IMR-90 (cell line): Measurements from ENCODE around the gene MYNN. TPM values are rescaled to one million over a fixed set of nuclear protein-coding genes. Genes with fewer than 3 reads are reported as not detected.

ENCODE experiments used
- ATAC-seq: fragments of 200-7000 bp; cut with Tn5 transposase; 2 replicates; pipeline ENCODE4 v1.9.1; 2020; ENCODE audit warnings: low read depth, mild to moderate bottlenecking, moderate library complexity
- BruUV-seq: library from RNA; stranded (reverse); fragments of 400-500 nt; replicated peaks from 2 replicates; lab custom pipeline; 2021; lab: Mats Ljungman, UMichigan
- CTCF ChIA-PET: fragments of 300-600 bp; formaldehyde crosslinking; extraction: SDS; loops from one replicate; lab custom pipeline; 2021; ENCODE audit warnings: antibody characterized with exemption; lab: Yijun Ruan, JAX
- POLR2A ChIA-PET: fragments of 300-600 bp; sonication (Branson Sonifier 250); formaldehyde crosslinking; loops from one replicate; lab custom pipeline; 2022; ENCODE audit warnings: antibody characterized with exemption; ENCODE audit not compliant: unreplicated experiment; lab: Charles Lee
- DNase-seq: peaks from one replicate; pipeline ENCODE4 v3.0.0; 2013
- H2AFZ ChIP-seq: replicated peaks from 2 replicates; pipeline ENCODE3; 2013; ENCODE audit warnings: low read length, mild to moderate bottlenecking; ENCODE audit not compliant: poor library complexity
- H2AK5ac ChIP-seq: 2 replicates; pipeline ENCODE4 v1.6.1; 2013; ENCODE audit warnings: low read depth, low read length, inconsistent platforms
- H2AK9ac ChIP-seq: replicated peaks from 2 replicates; pipeline ENCODE3; 2013; ENCODE audit warnings: mild to moderate bottlenecking, low read depth, low read length, moderate library complexity; ENCODE audit not compliant: poor library complexity
- H2BK120ac ChIP-seq: 2 replicates; pipeline ENCODE4 v1.6.1; 2013; ENCODE audit warnings: low read depth, low read length, inconsistent platforms
- H2BK15ac ChIP-seq: 3 replicates; pipeline ENCODE4 v1.6.1; 2013; ENCODE audit warnings: low read depth, low read length, inconsistent platforms
- H2BK20ac ChIP-seq: 2 replicates; pipeline ENCODE4 v1.6.1; 2013; ENCODE audit warnings: low read depth, mild to moderate bottlenecking, inconsistent platforms, low read length, moderate library complexity
- H2BK5ac ChIP-seq: 2 replicates; pipeline ENCODE4 v1.6.1; 2013; ENCODE audit warnings: mild to moderate bottlenecking, low read depth, low read length, inconsistent platforms; ENCODE audit not compliant: poor library complexity, severe bottlenecking
- H3K14ac ChIP-seq: replicated peaks from 2 replicates; pipeline ENCODE4 v1.6.1; 2013; ENCODE audit warnings: low read depth, low read length, inconsistent platforms
- H3K18ac ChIP-seq: 2 replicates; pipeline ENCODE4 v1.6.1; 2013; ENCODE audit warnings: low read depth, low read length, control low read depth
- H3K23ac ChIP-seq: 2 replicates; pipeline ENCODE4 v1.6.1; 2013; ENCODE audit warnings: low read depth, low read length, inconsistent platforms
- H3K27ac ChIP-seq: 2 replicates; pipeline ENCODE4 v1.5.1; 2013; ENCODE audit warnings: mild to moderate bottlenecking, control low read depth, low read length; ENCODE audit not compliant: insufficient read depth
- H3K27me3 ChIP-seq: 2 replicates; pipeline ENCODE4 v1.6.1; 2013; ENCODE audit warnings: low read length; ENCODE audit not compliant: control insufficient read depth, insufficient read depth
- H3K36me3 ChIP-seq: 2 replicates; pipeline ENCODE4 v1.6.1; 2013; ENCODE audit warnings: low read length, mixed read lengths; ENCODE audit not compliant: control insufficient read depth, insufficient read depth
- H3K4ac ChIP-seq: 2 replicates; pipeline ENCODE4 v1.6.1; 2013; ENCODE audit warnings: low read depth, low read length, inconsistent platforms
- H3K4me1 ChIP-seq: 2 replicates; pipeline ENCODE4 v1.6.1; 2013; ENCODE audit warnings: low read length, mixed read lengths; ENCODE audit not compliant: control insufficient read depth, insufficient read depth
- H3K4me2 ChIP-seq: 2 replicates; pipeline ENCODE4 v1.6.1; 2013; ENCODE audit warnings: low read depth, mild to moderate bottlenecking, control low read depth, low read length, moderate library complexity
- H3K4me3 ChIP-seq: 2 replicates; pipeline ENCODE4 v1.5.1; 2013; ENCODE audit warnings: low read depth, mild to moderate bottlenecking, control low read depth, low read length, moderate library complexity; ENCODE audit not compliant: insufficient read depth
- H3K56ac ChIP-seq: 2 replicates; pipeline ENCODE4 v1.6.1; 2013; ENCODE audit warnings: low read length, inconsistent platforms; ENCODE audit not compliant: insufficient read depth; ENCODE audit errors: extremely low read depth
- H3K79me1 ChIP-seq, 2 experiments: 2 replicates each; pipeline ENCODE4 v1.6.1; 2013; ENCODE audit warnings: low read length in 2 of 2, inconsistent platforms in 1 of 2, low read depth in 1 of 2
- H3K9ac ChIP-seq: 2 replicates; pipeline ENCODE4 v1.6.1; 2013; ENCODE audit warnings: low read depth, low read length, control low read depth
- H3K9me1 ChIP-seq: 2 replicates; pipeline ENCODE4 v1.6.1; 2013; ENCODE audit warnings: low read length, inconsistent platforms; ENCODE audit not compliant: insufficient read depth
- H3K9me3 ChIP-seq: 2 replicates; pipeline ENCODE4 v1.6.1; 2013; ENCODE audit warnings: low read length; ENCODE audit not compliant: control insufficient read depth, insufficient read depth
- H4K20me1 ChIP-seq: 2 replicates; pipeline ENCODE4 v1.6.1; 2013; ENCODE audit warnings: low read length, inconsistent platforms; ENCODE audit not compliant: insufficient read depth
- H4K5ac ChIP-seq: 2 replicates; pipeline ENCODE4 v1.6.1; 2013; ENCODE audit warnings: mild to moderate bottlenecking, low read depth, low read length, control low read depth
- H4K8ac ChIP-seq, 2 experiments: 2 replicates each; pipeline ENCODE4 v1.6.1; 2013; ENCODE audit warnings: low read depth in 2 of 2, low read length in 2 of 2, control low read depth in 1 of 2, inconsistent platforms in 1 of 2
- H4K91ac ChIP-seq: 2 replicates; pipeline ENCODE4 v1.6.1; 2013; ENCODE audit warnings: low read depth, low read length, inconsistent platforms; ENCODE audit not compliant: insufficient read depth
- BHLHE40 ChIP-seq: fragments of 150-350 bp; IDR thresholded peaks from 2 replicates; pipeline ENCODE4 v1.6.1; 2016; ENCODE audit warnings: mild to moderate bottlenecking, low read depth, low read length
- CHD1 ChIP-seq: IDR thresholded peaks from 2 replicates; pipeline ENCODE4 v1.6.1; 2012; ENCODE audit warnings: low read depth, low read length, improper control_type of control experiment
- FOS ChIP-seq: fragments of 150-350 bp; IDR thresholded peaks from 2 replicates; pipeline ENCODE4 v1.6.1; 2016; ENCODE audit warnings: low read depth, low read length
- MAFK ChIP-seq: IDR thresholded peaks from 2 replicates; pipeline ENCODE4 v1.6.1; 2012; ENCODE audit warnings: low read depth, low read length, improper control_type of control experiment
- MAZ ChIP-seq: IDR thresholded peaks from 2 replicates; pipeline ENCODE4 v1.6.1; 2012; ENCODE audit warnings: low read depth, mild to moderate bottlenecking, low read length, improper control_type of control experiment, moderate library complexity, borderline replicate concordance
- MXI1 ChIP-seq: IDR thresholded peaks from 2 replicates; pipeline ENCODE4 v1.6.1; 2012; ENCODE audit warnings: low read depth, mild to moderate bottlenecking, low read length, moderate library complexity, borderline replicate concordance
- RAD21 ChIP-seq: IDR thresholded peaks from 2 replicates; pipeline ENCODE4 v1.6.1; 2012; ENCODE audit warnings: low read length, improper control_type of control experiment
- RCOR1 ChIP-seq: IDR thresholded peaks from 2 replicates; pipeline ENCODE4 v1.6.1; 2012; ENCODE audit warnings: mild to moderate bottlenecking, low read length, improper control_type of control experiment; ENCODE audit not compliant: insufficient replicate concordance
- RFX5 ChIP-seq: IDR thresholded peaks from 2 replicates; pipeline ENCODE4 v1.8.0; 2012; ENCODE audit warnings: low read depth, mild to moderate bottlenecking, low read length, moderate library complexity
- SMC3 ChIP-seq: fragments of 150-350 bp; IDR thresholded peaks from 2 replicates; pipeline ENCODE4 v1.6.1; 2016; ENCODE audit warnings: low read depth, mild to moderate bottlenecking, antibody characterized with exemption, low read length, moderate library complexity
- WGBS, 2 experiments: methylation state at CpG; one replicate each; pipeline versions ENCODE4 v1.1.5 to v1.1.7; 2013; ENCODE audit warnings: missing lambda C conversion rate in 2 of 2; ENCODE audit not compliant: insufficient read length in 1 of 2; ENCODE audit errors: extremely low coverage in 2 of 2; 5-methylcytosine and 5-hydroxymethylcytosine counted together
- dilution Hi-C: fragments of 300-500 bp; cut with HindIII; formaldehyde crosslinking; loops from one replicate; pipeline ENCODE4 v1.14.3; 2018; ENCODE audit warnings: low sequenced_read_pairs; ENCODE audit not compliant: unreplicated experiment
- in situ Hi-C: fragments of 300-500 bp; cut with MboI; formaldehyde crosslinking; loops from 3 replicates; pipeline ENCODE4 v1.14.3; 2019; ENCODE audit warnings: low sequenced_read_pairs, inconsistent platforms, mixed read lengths
- intact Hi-C: fragments of 100-400 bp; cut with micrococcal nuclease; formaldehyde crosslinking; loops from 2 replicates; pipeline ENCODE4 v1.10.0; 2022
- polyA plus RNA-seq, 3 experiments: library from polyadenylated mRNA; depleted of rRNA; stranded (reverse); fragments of >200 nt; gene quantifications; 2 replicates each; pipeline ENCODE4 v1.2.3, GENCODE V29; 2012; ENCODE audit warnings: low replicate concordance in 1 of 3
- total RNA-seq: library from RNA; depleted of rRNA; stranded (reverse); fragments of >200 nt; gene quantifications from 2 replicates; pipeline ENCODE4 v1.2.3, GENCODE V29; 2012
- TF ChIP-seq, protein P1 (sequence below): conservative IDR thresholded peaks from 2 replicates; pipeline ENCODE4 v1.5.1; 2012; ENCODE audit warnings: mild to moderate bottlenecking, low read depth, low read length, improper control_type of control experiment
- TF ChIP-seq, protein P2 (sequence below): fragments of 150-350 bp; IDR thresholded peaks from 2 replicates; pipeline ENCODE4 v1.6.1; 2017; ENCODE audit warnings: mild to moderate bottlenecking, antibody characterized with exemption, low read length, low read depth

MYNN gene
- total and polyA plus RNA-seq, 2 of the 4 experiments (the other 2 are of a cell fraction) = 11.8 to 26.9 TPM

DNA sequence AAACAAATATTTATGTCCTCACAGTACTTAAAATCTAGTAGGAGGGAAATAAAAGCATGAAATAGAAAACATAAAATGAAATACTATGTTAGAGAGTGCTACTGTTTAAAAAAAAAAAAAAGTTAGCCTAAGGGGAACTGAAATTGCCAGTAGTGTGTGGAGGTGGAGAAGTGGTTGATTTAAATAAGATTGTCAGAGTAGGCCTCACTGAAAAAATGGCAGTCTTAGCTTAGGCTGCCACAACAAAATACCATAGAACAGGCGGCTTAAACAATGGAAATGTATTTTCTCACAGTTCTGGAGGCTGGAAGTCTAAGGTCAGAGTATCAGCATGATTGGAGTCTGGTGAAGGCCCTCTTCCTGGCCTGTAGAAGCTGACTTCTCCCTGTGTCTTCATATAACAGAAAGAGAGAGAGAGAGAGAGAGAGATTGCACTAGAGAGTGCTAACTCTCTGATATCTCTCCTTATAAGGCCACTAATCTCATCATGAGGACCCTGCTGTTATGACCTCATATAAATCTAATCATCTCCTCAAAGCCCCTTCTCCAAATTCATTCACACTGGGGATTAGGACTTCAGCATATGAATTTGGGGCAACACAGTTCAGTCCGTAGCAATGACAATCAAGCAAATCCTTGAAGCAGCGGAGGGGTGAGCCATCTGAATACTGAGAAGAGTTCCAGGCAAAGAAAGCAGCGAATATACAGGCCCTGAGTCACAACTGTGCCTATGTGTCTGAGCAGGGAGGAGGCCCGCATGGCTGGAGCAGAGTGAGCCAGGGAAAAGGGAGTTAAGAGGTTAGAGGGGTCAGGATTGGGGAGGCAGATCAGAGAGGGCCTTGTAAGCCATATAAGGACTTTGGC is 63.1 kb downstream of the MYNN start:
- H3K4me3 ChIP-seq = no peak overlapping the region
- peaks cover 5% of the 10 kb centered on the region for H3K4me1 ChIP-seq
- WGBS, 2 experiments = 47% methylated on average over 4 of the region's 5 CpGs; no CpG with 5 or more reads in 1 of the 2 experiments
- H3K9ac ChIP-seq = peak overlapping the region; percentile 50; the same call in 1 of the 2 replicates
- H3K9me1 ChIP-seq = 0 out of 2 replicates have a peak, but pooled peaks cover 4% of the 10 kb centered on the region
- H3K27ac ChIP-seq = peak overlapping the region; percentile 37; the same call in 1 of the 2 replicates
- no peak overlapping the region for H4K5ac ChIP-seq
- H3K56ac ChIP-seq = no peak overlapping the region
- no peaks in the 10 kb centered on the region for H4K20me1 ChIP-seq
- no peaks in the 10 kb centered on the region for H3K79me1 ChIP-seq
- dilution Hi-C loops (no loop called here), intact Hi-C loops (no loop called here), in situ Hi-C loops (no loop called here)
- H3K36me3 ChIP-seq = no peaks in the 10 kb centered on the region
- peak overlapping the region; percentile 24; the same call in 1 of the 2 replicates for H3K4ac ChIP-seq
- peak overlapping the region; percentile 59 for H2AFZ ChIP-seq
- BruUV-seq = no TSS peak
- ChIA-PET CTCF (interaction anchor here (0.6 kb wide), 1 partner anchor 1695 kb away, joined by 6 read pairs; no protein-coding TSS in a partner anchor), POLR2A (no interaction called here)
- peak overlapping the region; percentile 40 for H2BK5ac ChIP-seq
- H3K27me3 ChIP-seq = no peaks in the 10 kb centered on the region; the same call in 1 of the 2 replicates
- H3K4me2 ChIP-seq = no peak overlapping the region
- H4K91ac ChIP-seq = peak overlapping the region; percentile 43; the same call in 1 of the 2 replicates
- H2BK120ac ChIP-seq = peak overlapping the region; percentile 47
- H3K14ac ChIP-seq = 0 out of 2 replicates have a peak overlapping the region, but pooled peaks have one; percentile 23
- H2AK9ac ChIP-seq = no peak overlapping the region
- no peak overlapping the region for H2AK5ac ChIP-seq
- no peak overlapping the region for H3K23ac ChIP-seq
- H2BK20ac ChIP-seq = 0 out of 2 replicates have a peak overlapping the region, but pooled peaks have one; percentile 36
- peak; percentile 50 for DNase-seq
- H3K9me3 ChIP-seq = no peaks in the 10 kb centered on the region
- H2BK15ac ChIP-seq = no peak overlapping the region
- ATAC-seq = peak; percentile 84
- peak overlapping the region in 1 of 2 experiments; percentile 33; a peak in 3 of 4 replicates for H4K8ac ChIP-seq
- H3K18ac ChIP-seq = peak overlapping the region; percentile 51; the same call in 1 of the 2 replicates
- TF ChIP-seq MAFK (no peak), FOS (no peak), SMC3 (no peak), BHLHE40 (no peak), MXI1 (no peak), RFX5 (no peak), RCOR1 (no peak), RAD21 (no peak), MAZ (no peak), CHD1 (no peak)
- TF ChIP-seq, protein P1, sequence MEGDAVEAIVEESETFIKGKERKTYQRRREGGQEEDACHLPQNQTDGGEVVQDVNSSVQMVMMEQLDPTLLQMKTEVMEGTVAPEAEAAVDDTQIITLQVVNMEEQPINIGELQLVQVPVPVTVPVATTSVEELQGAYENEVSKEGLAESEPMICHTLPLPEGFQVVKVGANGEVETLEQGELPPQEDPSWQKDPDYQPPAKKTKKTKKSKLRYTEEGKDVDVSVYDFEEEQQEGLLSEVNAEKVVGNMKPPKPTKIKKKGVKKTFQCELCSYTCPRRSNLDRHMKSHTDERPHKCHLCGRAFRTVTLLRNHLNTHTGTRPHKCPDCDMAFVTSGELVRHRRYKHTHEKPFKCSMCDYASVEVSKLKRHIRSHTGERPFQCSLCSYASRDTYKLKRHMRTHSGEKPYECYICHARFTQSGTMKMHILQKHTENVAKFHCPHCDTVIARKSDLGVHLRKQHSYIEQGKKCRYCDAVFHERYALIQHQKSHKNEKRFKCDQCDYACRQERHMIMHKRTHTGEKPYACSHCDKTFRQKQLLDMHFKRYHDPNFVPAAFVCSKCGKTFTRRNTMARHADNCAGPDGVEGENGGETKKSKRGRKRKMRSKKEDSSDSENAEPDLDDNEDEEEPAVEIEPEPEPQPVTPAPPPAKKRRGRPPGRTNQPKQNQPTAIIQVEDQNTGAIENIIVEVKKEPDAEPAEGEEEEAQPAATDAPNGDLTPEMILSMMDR = no peak
- TF ChIP-seq, protein P2, sequence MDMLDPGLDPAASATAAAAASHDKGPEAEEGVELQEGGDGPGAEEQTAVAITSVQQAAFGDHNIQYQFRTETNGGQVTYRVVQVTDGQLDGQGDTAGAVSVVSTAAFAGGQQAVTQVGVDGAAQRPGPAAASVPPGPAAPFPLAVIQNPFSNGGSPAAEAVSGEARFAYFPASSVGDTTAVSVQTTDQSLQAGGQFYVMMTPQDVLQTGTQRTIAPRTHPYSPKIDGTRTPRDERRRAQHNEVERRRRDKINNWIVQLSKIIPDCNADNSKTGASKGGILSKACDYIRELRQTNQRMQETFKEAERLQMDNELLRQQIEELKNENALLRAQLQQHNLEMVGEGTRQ = no peak
